Tibial artery (tissue), 4 donors: ENCODE data around the gene SPRYD7.

Source experiments
- DNase-seq, 2 donors: peaks; one replicate each; pipeline ENCODE4 v3.0.0-alpha.2; 2019
- H3K27ac ChIP-seq, 2 donors: fragments of 200-600 bp; sonication (generic) in 1 of 2; 1 replicate in 1 of 2; 2 replicates in 1 of 2; pipeline ENCODE4 v1.5.1; 2018 to 2019; ENCODE audit warnings: mild to moderate bottlenecking in 1 of 2
- H3K27me3 ChIP-seq, 2 donors: fragments of 200-600 bp; sonication (generic) in 1 of 2; one replicate each; pipeline versions ENCODE4 v1.5.1 to v1.6.0; 2016 to 2019
- H3K36me3 ChIP-seq, 3 donors: fragments of 200-600 bp; sonication (generic) in 2 of 3; one replicate each; pipeline ENCODE4 v1.5.1; 2016 to 2019; ENCODE audit warnings: mild to moderate bottlenecking in 2 of 3
- H3K4me1 ChIP-seq, 4 donors: fragments of 200-600 bp; sonication (generic) in 2 of 4; 1 replicate in 3 of 4; 2 replicates in 1 of 4; pipeline ENCODE4 v1.5.1; 2016 to 2019
- H3K4me3 ChIP-seq, 2 donors: fragments of 200-600 bp; sonication (generic) in 1 of 2; 1 replicate in 1 of 2; 2 replicates in 1 of 2; pipeline ENCODE4 v1.5.1; 2018 to 2019; ENCODE audit warnings: mild to moderate bottlenecking in 2 of 2
- H3K9me3 ChIP-seq, 3 donors: fragments of 200-600 bp; sonication (generic) in 1 of 3; one replicate each; pipeline ENCODE4 v1.5.1; 2016 to 2019
- intact Hi-C: fragments of 100-400 bp; cut with DNase I; formaldehyde crosslinking; loops from one replicate; pipeline ENCODE4 v1.15.0; 2023; ENCODE audit warnings: low total_unique reads
- TF ChIP-seq, protein P1 (sequence below), 2 experiments: fragments of 200-600 bp in 1 of 2; fragments of 450-650 bp in 1 of 2; IDR thresholded peaks; one replicate each; pipeline ENCODE4 v1.5.1; 2017 to 2019; ENCODE audit warnings: antibody characterized with exemption in 2 of 2, mild to moderate bottlenecking in 1 of 2, moderate library complexity in 1 of 2

SPRYD7 gene

DNA sequence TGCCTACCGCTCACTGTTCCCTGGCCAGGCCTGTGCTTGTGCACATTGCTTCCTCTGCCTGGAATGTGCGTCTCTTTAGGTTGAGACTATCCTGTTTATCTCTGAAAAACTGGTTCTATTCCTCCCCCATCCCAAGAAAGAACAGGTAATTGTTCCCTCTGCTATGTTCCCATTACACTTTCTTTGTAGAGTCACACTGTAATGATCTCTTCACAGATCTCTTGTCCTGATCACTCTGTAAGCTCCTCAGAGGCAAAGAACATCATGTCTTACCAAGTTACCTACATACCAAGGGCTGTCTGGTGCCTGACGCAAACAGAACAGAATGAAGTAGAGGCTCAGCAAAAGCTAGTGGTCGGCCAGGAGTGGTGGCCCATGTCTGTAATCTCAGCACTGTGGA is 40.3 kb downstream of the SPRYD7 start:
- Histone ChIP-seq H3K9me3 (no peaks in the 10 kb centered on the region), H3K36me3 (no peaks in the 10 kb centered on the region), H3K4me3 (no peak overlapping the region), H3K27me3 (no peaks in the 10 kb centered on the region), H3K27ac (no peak overlapping the region), H3K4me1 (no peaks in the 10 kb centered on the region)
- DNase-seq: no peak
- intact Hi-C loops: no loop called here
- TF ChIP-seq, protein P1, sequence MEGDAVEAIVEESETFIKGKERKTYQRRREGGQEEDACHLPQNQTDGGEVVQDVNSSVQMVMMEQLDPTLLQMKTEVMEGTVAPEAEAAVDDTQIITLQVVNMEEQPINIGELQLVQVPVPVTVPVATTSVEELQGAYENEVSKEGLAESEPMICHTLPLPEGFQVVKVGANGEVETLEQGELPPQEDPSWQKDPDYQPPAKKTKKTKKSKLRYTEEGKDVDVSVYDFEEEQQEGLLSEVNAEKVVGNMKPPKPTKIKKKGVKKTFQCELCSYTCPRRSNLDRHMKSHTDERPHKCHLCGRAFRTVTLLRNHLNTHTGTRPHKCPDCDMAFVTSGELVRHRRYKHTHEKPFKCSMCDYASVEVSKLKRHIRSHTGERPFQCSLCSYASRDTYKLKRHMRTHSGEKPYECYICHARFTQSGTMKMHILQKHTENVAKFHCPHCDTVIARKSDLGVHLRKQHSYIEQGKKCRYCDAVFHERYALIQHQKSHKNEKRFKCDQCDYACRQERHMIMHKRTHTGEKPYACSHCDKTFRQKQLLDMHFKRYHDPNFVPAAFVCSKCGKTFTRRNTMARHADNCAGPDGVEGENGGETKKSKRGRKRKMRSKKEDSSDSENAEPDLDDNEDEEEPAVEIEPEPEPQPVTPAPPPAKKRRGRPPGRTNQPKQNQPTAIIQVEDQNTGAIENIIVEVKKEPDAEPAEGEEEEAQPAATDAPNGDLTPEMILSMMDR (IDR thresholded peaks at IDR 0.05): no peak

GRCh38 chr13:49893591-49893990 is 42.5 kb downstream of the SPRYD7 start:
- intact Hi-C loops: no loop called here
- TF ChIP-seq, protein P1 (IDR thresholded peaks at IDR 0.05): no peak
- H3K27me3 ChIP-seq: no peaks in the 10 kb centered on the region
- no peak for DNase-seq
- no peak overlapping the region for H3K4me3 ChIP-seq
- H3K27ac ChIP-seq: no peak overlapping the region
- H3K36me3 ChIP-seq: no peaks in the 10 kb centered on the region
- no peaks in the 10 kb centered on the region for H3K4me1 ChIP-seq
- no peaks in the 10 kb centered on the region for H3K9me3 ChIP-seq

- Histone ChIP-seq H3K27me3 (no peaks in the 10 kb centered on the region), H3K36me3 (no peaks in the 10 kb centered on the region)
- intact Hi-C loops: no loop called here
Observed at GRCh38 chr13:49890376-49890775, 45.8 kb downstream of the SPRYD7 start.

DNA sequence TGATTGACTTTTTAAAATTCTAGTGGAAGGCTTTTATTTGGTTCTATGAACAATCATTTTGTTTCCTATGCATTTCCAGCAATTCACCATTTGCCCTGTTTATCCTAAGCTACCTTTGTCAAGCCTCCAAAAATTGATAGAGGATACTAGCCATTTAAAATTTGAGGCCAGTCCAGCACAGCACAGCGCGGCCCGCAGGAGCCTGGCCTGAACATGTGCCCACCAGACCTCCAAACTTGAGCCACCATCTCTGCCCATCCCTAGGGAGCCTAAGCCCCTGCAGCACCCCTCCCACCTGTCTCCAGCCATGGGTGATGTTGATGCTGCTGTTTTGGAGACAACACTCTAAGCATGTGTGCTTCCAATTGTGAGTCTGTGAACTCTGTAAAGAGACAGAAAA is 57.5 kb downstream of the SPRYD7 start:
- TF ChIP-seq, protein P1 (IDR thresholded peaks at IDR 0.05): no peak
- no peak overlapping the region for H3K27ac ChIP-seq
- H3K36me3 ChIP-seq: no peaks in the 10 kb centered on the region
- no peak for DNase-seq
- intact Hi-C loops: no loop called here
- H3K9me3 ChIP-seq: peaks cover 0 to 8% (median 4%) of the 10 kb centered on the region in 3 donors
- no peaks in the 10 kb centered on the region for H3K4me1 ChIP-seq
- peaks cover 0 to 3% of the 10 kb centered on the region in 2 donors for H3K27me3 ChIP-seq
- H3K4me3 ChIP-seq: no peak overlapping the region

More at GRCh38 chr13:49890376-49890775, 45.8 kb downstream of the SPRYD7 start:
- no peak for DNase-seq
- Histone ChIP-seq H3K27ac (no peak overlapping the region), H3K4me3 (no peak overlapping the region), H3K9me3 (no peaks in the 10 kb centered on the region), H3K4me1 (no peaks in the 10 kb centered on the region)
- TF ChIP-seq, protein P1 (IDR thresholded peaks at IDR 0.05): no peak

DNA sequence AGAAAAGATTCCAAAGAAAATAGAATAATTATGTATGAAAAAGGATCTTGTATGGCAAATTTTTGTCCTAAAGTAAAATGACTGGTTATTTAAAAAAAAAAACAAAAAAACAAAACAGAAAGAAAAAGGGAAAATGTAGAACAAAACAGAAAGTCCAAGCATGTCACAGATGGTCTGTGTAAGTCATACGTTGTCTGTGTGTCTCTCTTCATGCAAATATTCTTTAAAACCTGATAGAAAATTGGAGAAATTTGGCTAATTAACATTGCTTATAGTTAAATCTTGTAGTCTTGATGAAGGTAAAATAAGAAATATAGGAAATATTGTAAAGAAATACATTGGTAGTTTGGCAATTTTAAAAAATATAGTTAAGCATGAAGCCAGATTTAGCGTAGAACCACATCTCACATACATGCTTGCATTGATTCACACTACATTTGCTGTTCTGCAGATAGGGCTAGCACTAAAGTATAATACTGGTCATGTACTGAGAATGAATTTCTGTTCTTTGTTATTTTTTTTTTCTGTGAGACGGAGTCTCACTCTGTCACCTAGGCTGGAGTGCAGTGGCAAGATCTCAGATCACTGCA is 58.4 kb downstream of the SPRYD7 start:
- no peak for DNase-seq
- Histone ChIP-seq H3K27ac (no peak overlapping the region), H3K27me3 (peaks cover 0 to 3% of the 10 kb centered on the region in 2 donors), H3K9me3 (peaks cover 0 to 8% (median 4%) of the 10 kb centered on the region in 3 donors), H3K4me3 (no peak overlapping the region), H3K4me1 (no peaks in the 10 kb centered on the region), H3K36me3 (no peaks in the 10 kb centered on the region)
- TF ChIP-seq, protein P1 (IDR thresholded peaks at IDR 0.05): no peak
- intact Hi-C loops: no loop called here

GRCh38 chr13:49874430-49874829 is 61.7 kb downstream of the SPRYD7 start:
- TF ChIP-seq, protein P1 (IDR thresholded peaks at IDR 0.05): no peak
- peaks cover 0 to 4% (median 4%) of the 10 kb centered on the region in 3 donors for H3K9me3 ChIP-seq
- DNase-seq: no peak

More at GRCh38 chr13:49874430-49874829, 61.7 kb downstream of the SPRYD7 start:
- H3K4me3 ChIP-seq: no peak overlapping the region
- H3K36me3 ChIP-seq: no peaks in the 10 kb centered on the region
- H3K4me1 ChIP-seq: no peaks in the 10 kb centered on the region
- H3K27me3 ChIP-seq: no peaks in the 10 kb centered on the region
- no peak overlapping the region for H3K27ac ChIP-seq
- intact Hi-C loops: no loop called here
